Right atrium auricular region (tissue), 2 donors: ENCODE results near the gene ATXN7. TPM values are rescaled to one million over a fixed set of nuclear protein-coding genes. Genes with fewer than 3 reads are reported as not detected.

Experiments
- DNase-seq: peaks from one replicate; pipeline ENCODE4 v3.0.0-alpha.2; 2019; ENCODE audit warnings: low spot score
- H3K27ac ChIP-seq, 2 donors: fragments of 200-600 bp; sonication (generic); 1 replicate in 1 of 2; 2 replicates in 1 of 2; pipeline ENCODE4 v1.5.1; 2016 to 2019
- H3K27me3 ChIP-seq, 2 donors: fragments of 200-600 bp; sonication (generic); one replicate each; pipeline versions ENCODE4 v1.5.1 to v1.6.0; 2017 to 2019
- H3K36me3 ChIP-seq: fragments of 200-600 bp; sonication (generic); one replicate; pipeline ENCODE4 v1.5.1; 2016
- H3K4me1 ChIP-seq, 2 donors: fragments of 200-600 bp; sonication (generic); one replicate each; pipeline versions ENCODE4 v1.5.1 to v1.6.0; 2017 to 2019
- H3K4me3 ChIP-seq, 2 donors: fragments of 200-600 bp; sonication (generic); 1 replicate in 1 of 2; 2 replicates in 1 of 2; pipeline ENCODE4 v1.5.1; 2017 to 2019; ENCODE audit warnings: mild to moderate bottlenecking in 1 of 2, moderate library complexity in 1 of 2
- H3K9me3 ChIP-seq, 2 donors: fragments of 200-600 bp; sonication (generic); one replicate each; pipeline ENCODE4 v1.5.1; 2019
- total RNA-seq, 2 donors: library from RNA; depleted of rRNA; stranded (reverse); fragments of >200 nt; gene quantifications; one replicate each; pipeline ENCODE4 v1.1.0, GENCODE V29; 2016
- TF ChIP-seq, protein P1 (sequence below), 2 donors: fragments of 200-600 bp; sonication (generic); IDR thresholded peaks; one replicate each; pipeline ENCODE4 v1.5.1; 2019; ENCODE audit warnings: antibody characterized with exemption in 2 of 2

The ATXN7 gene
- total RNA-seq, 2 donors from 2014 or later = 13.9 to 15.5 TPM

DNA sequence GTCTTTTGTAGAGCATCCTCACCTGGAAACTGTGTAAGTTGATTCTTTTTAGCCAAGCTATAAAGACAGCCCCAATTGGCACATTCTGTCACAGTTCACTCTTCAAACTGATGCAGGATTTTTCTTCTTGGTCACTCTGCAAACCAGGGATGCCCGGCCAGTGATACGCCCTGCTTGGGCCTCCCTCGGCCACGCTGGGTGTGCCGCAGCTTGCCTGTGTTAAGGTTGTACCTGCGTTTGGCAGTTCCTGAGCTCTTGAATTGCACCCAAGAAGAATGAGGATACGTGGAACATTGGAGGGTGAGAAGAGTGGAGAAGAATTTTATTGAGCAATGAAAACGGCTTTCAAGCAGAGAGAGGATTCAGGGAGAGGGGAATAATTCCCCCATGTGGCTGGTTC is 109.7 kb downstream of the ATXN7 start:
- Histone ChIP-seq H3K4me3 (no peak overlapping the region), H3K27ac (no peak overlapping the region), H3K36me3 (no peaks in the 10 kb centered on the region), H3K9me3 (no peaks in the 10 kb centered on the region), H3K27me3 (no peaks in the 10 kb centered on the region), H3K4me1 (peaks cover 0 to 67% of the 10 kb centered on the region in 2 donors)
- TF ChIP-seq, protein P1, sequence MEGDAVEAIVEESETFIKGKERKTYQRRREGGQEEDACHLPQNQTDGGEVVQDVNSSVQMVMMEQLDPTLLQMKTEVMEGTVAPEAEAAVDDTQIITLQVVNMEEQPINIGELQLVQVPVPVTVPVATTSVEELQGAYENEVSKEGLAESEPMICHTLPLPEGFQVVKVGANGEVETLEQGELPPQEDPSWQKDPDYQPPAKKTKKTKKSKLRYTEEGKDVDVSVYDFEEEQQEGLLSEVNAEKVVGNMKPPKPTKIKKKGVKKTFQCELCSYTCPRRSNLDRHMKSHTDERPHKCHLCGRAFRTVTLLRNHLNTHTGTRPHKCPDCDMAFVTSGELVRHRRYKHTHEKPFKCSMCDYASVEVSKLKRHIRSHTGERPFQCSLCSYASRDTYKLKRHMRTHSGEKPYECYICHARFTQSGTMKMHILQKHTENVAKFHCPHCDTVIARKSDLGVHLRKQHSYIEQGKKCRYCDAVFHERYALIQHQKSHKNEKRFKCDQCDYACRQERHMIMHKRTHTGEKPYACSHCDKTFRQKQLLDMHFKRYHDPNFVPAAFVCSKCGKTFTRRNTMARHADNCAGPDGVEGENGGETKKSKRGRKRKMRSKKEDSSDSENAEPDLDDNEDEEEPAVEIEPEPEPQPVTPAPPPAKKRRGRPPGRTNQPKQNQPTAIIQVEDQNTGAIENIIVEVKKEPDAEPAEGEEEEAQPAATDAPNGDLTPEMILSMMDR (IDR thresholded peaks at IDR 0.05) = no peak
- DNase-seq = no peak

DNA sequence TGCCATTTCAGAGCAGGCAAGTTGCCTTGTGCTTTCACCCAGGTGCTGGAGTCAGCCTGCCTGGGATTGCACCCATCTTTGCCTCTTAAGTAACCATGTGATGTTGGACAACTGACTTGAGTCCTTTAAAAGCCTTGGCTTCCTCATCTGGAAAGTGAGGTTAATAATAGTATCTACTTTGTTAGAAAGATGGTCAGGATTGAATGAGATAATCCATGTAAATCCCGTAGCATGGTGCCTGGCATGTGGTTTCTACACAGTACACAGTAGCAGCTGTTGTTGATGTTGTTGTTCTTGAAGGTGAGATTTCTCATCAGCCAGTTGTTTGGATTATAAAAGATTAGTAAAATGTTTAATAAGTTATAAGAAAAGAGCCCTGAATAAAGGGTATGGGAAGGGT is 110.8 kb downstream of the ATXN7 start:
- H3K27ac ChIP-seq = no peak overlapping the region
- no peaks in the 10 kb centered on the region for H3K27me3 ChIP-seq
- no peaks in the 10 kb centered on the region for H3K36me3 ChIP-seq
- H3K4me1 ChIP-seq = peaks cover 0 to 67% of the 10 kb centered on the region in 2 donors
- H3K4me3 ChIP-seq = no peak overlapping the region
- no peak for DNase-seq
- H3K9me3 ChIP-seq = no peaks in the 10 kb centered on the region
- TF ChIP-seq, protein P1 (IDR thresholded peaks at IDR 0.05) = no peak

DNA sequence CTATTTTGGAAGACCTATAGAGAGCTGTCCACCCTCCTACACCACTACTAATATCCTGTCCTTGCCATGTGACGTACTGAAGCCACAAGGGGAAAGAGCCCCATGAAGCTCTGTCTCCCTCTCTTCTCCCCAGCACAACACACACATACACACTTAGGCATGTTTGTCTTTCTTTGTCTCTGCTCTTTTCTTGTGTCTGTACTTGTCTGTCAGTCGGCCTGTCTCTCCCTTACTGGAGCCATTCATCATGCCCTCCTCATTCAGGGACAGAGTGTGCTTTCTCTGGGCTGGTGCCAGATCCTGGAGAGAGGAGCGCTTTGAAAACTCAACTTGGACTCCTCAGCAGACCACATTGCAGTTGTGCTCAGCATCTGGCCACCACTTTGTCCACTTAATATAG is 112.1 kb downstream of the ATXN7 start:
- Histone ChIP-seq H3K4me3 (no peak overlapping the region), H3K4me1 (peaks cover 0 to 64% of the 10 kb centered on the region in 2 donors), H3K9me3 (no peaks in the 10 kb centered on the region), H3K27me3 (no peaks in the 10 kb centered on the region), H3K36me3 (peaks cover 9% of the 10 kb centered on the region), H3K27ac (no peak overlapping the region)
- peak; percentile 77 for DNase-seq
- TF ChIP-seq, protein P1 (IDR thresholded peaks at IDR 0.05) = no peak

DNA sequence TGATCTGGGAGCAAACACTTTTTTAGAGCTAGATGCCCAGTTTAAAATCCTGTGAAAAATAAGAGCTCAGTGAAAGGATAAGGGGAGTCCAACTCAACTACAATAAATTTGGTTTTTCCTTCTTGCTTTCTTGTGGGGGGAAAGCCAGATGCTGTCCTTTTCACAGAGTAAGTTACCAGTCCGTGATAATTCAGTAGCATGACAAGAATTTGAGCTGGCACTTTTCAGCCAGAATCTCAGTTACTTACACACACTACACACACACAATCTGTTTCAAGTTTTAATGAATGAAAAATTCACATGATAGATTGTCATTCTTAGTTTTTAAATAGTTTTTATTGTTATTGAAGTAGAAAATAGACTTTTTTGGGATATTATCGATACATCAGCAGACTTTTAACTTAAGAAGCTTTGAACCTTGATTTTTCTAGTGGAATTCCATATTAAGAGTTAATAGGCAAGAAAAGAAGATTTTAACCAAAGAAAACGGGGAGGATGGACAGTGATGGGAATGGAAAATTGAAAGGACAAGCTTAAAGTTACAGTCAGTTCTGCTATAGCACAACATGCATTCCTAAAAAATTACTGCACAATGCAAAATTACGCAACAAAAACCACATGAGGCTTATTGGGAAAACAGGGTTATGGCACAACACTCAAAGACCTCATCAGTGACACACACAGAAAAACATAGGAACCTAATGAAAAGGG is 112.6 kb downstream of the ATXN7 start:
- Histone ChIP-seq H3K4me1 (peaks cover 0 to 58% of the 10 kb centered on the region in 2 donors), H3K27ac (peak overlapping the region in 1 of 2 donors; percentile 48)

DNA sequence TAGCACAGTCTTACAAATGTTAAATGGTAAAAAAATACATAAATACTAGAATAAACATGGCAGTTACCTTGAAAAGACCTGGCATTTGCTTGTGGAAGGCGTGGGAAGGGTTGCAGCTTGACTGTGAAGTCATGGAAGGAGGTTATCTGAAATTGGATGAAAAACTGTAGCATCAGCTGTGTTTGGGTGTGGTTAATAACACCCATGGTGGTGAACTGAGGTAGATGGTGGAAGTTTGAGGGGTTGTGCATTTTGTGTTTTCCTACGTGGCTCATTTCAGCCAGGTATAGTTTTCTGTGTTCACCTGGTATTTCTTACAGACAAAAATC is 113.2 kb downstream of the ATXN7 start:
- peaks cover 20% of the 10 kb centered on the region for H3K36me3 ChIP-seq
- peak overlapping the region in 1 of 2 donors; percentile 48 for H3K27ac ChIP-seq
- no peaks in the 10 kb centered on the region for H3K27me3 ChIP-seq
- DNase-seq = no peak
- TF ChIP-seq, protein P1 (IDR thresholded peaks at IDR 0.05) = no peak
- H3K4me1 ChIP-seq = peaks cover 0 to 55% of the 10 kb centered on the region in 2 donors
- H3K4me3 ChIP-seq = no peak overlapping the region
- H3K9me3 ChIP-seq = no peaks in the 10 kb centered on the region

More for the DNA sequence above, 112.6 kb downstream of the ATXN7 start:
- no peak for DNase-seq
- Histone ChIP-seq H3K4me3 (no peak overlapping the region), H3K36me3 (peaks cover 15% of the 10 kb centered on the region), H3K27me3 (no peaks in the 10 kb centered on the region), H3K9me3 (no peaks in the 10 kb centered on the region)
- TF ChIP-seq, protein P1 (IDR thresholded peaks at IDR 0.05) = no peak

DNA sequence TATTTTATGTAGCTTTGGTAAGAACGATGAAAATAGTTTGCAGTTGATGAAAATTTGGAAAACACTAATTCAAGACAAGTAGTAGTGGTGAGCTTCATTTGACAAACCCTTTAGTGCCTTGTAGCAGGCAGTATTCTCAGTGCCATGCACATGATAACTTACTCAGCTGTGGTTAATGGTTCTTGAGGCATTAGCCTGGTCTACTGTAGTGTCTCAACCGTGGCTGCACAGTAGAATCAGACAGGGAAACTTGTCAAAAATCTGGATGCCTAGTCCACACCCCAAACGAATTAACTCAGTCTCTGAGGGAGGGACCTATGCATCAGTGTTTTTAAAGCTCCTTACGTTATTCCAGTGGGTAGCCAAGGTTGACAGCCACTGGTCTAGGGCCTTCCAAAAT is 114.2 kb downstream of the ATXN7 start:
- no peaks in the 10 kb centered on the region for H3K9me3 ChIP-seq
- H3K27me3 ChIP-seq = no peaks in the 10 kb centered on the region
- H3K27ac ChIP-seq = no peak overlapping the region
- H3K4me1 ChIP-seq = peaks cover 0 to 49% of the 10 kb centered on the region in 2 donors
- H3K36me3 ChIP-seq = peaks cover 28% of the 10 kb centered on the region
- DNase-seq = no peak
- TF ChIP-seq, protein P1 (IDR thresholded peaks at IDR 0.05) = no peak
- H3K4me3 ChIP-seq = no peak overlapping the region
